ENCODE measurements around the gene ZNF732.

- TF ChIP-seq FOXP4 (CRISPR knock-in tag; IDR thresholded peaks at IDR 0.05; ENCODE audit: borderline replicate concordance) (no peak), FUS (optimal IDR thresholded peaks at IDR 0.05; ENCODE audit: low read depth, low read length) (no peak), POLR2AphosphoS5 (IDR thresholded peaks at IDR 0.05; ENCODE audit: control insufficient read depth, insufficient read depth, low read depth, low read length) (no peak), CTCF (IDR thresholded peaks at IDR 0.05 in 2 of 3, conservative IDR thresholded peaks at IDR 0.05 in 1 of 3; ENCODE audit: insufficient read depth in 2 of 3, low read depth in 1 of 3, low read length in 3 of 3) (no peak), NONO (IDR thresholded peaks at IDR 0.05; ENCODE audit: low read depth in 2 of 2, low read length in 1 of 2) (no peak), EHMT2 (IDR thresholded peaks at IDR 0.05) (no peak)
These were observed 71.1 kb downstream of the ZNF732 start for GRCh38 chr4:234178-234577.

Data from K562 (cell line).